K562 (cell line): ENCODE measurements around the gene POLR2J. TPM values are rescaled to one million over a fixed set of nuclear protein-coding genes. Genes with fewer than 3 reads are reported as not detected.
"Not testable (repeated sequence)": the region's sequence is repeated elsewhere in the genome, so short reads cannot be mapped to it uniquely, and the experiment has no call there.

Source experiments
- ATAC-seq: fragments of 200-7000 bp; cut with Tn5 transposase; 3 replicates; pipeline ENCODE4 v1.9.1; 2020; ENCODE audit warnings: moderate library complexity
- BruUV-seq: library from RNA; stranded (reverse); fragments of 400-500 nt; replicated peaks from 2 replicates; lab custom pipeline; 2021; lab: Mats Ljungman, UMichigan
- CTCF ChIA-PET: fragments of 300-600 bp; formaldehyde crosslinking; extraction: SDS; loops from one replicate; lab custom pipeline; 2021; ENCODE audit warnings: low intra/inter-chr PET ratio; lab: Yijun Ruan, JAX
- POLR2A ChIA-PET: fragments of 300-600, 350-650 bp; sonication (Branson Sonifier 250); formaldehyde crosslinking; extraction: SDS; loops from one replicate; lab custom pipeline; 2021; ENCODE audit warnings: antibody characterized with exemption, inconsistent platforms; lab: Yijun Ruan, JAX
- DNase-seq, 4 experiments: peaks; one replicate each; pipeline versions ENCODE4 v3.0.0 to v3.0.0-alpha.2; 2011 to 2018; ENCODE audit warnings: low spot score in 3 of 4, mixed read lengths in 3 of 4; ENCODE audit errors: extremely low read depth in 1 of 4
- FAIRE-seq: peaks from 2 replicates; lab custom pipeline; 2011; peaks lifted over from hg19 to GRCh38; lab: Jason Lieb, UNC
- H2AFZ ChIP-seq: 2 replicates; pipeline ENCODE4 v1.6.0; 2011; ENCODE audit warnings: low read depth, low read length, control low read depth, inconsistent platforms
- H3K27ac ChIP-seq: fragments of 200-600 bp; 3 replicates; pipeline ENCODE4 v1.8.0; 2011; ENCODE audit warnings: low read depth, mild to moderate bottlenecking, control low read depth, inconsistent platforms, low read length, moderate library complexity, mixed read lengths; ENCODE audit errors: extremely low read depth
- H3K27me3 ChIP-seq, 2 experiments: fragments of 300-600 bp in 1 of 2; 2 replicates in 1 of 2; 3 replicates in 1 of 2; pipeline versions ENCODE4 v1.6.0 to v1.8.0; 2011; ENCODE audit warnings: inconsistent platforms in 2 of 2, low read length in 2 of 2, mild to moderate bottlenecking in 1 of 2, mixed read lengths in 1 of 2, moderate library complexity in 1 of 2; ENCODE audit not compliant: control insufficient read depth in 2 of 2, insufficient read depth in 2 of 2
- H3K36me3 ChIP-seq: fragments of 300-600 bp; 3 replicates; pipeline ENCODE4 v1.8.0; 2011; ENCODE audit warnings: mild to moderate bottlenecking, low read length, inconsistent platforms; ENCODE audit not compliant: control insufficient read depth, insufficient read depth
- H3K4me1 ChIP-seq, 2 experiments: fragments of 200-600 bp in 1 of 2; replicated peaks in 1 of 2; 2 replicates in 1 of 2; 3 replicates in 1 of 2; pipeline versions ENCODE4 v1.5.1 to v1.8.0; 2011; ENCODE audit warnings: inconsistent platforms in 2 of 2, low read length in 2 of 2, mild to moderate bottlenecking in 1 of 2, mixed read lengths in 1 of 2, moderate library complexity in 1 of 2; ENCODE audit not compliant: control insufficient read depth in 2 of 2, insufficient read depth in 2 of 2
- H3K4me2 ChIP-seq: 2 replicates; pipeline ENCODE4 v1.6.1; 2011; ENCODE audit warnings: low read length, control low read depth, inconsistent platforms, mixed read lengths; ENCODE audit not compliant: insufficient read depth
- H3K4me3 ChIP-seq: fragments of 200-600 bp; sonication (generic), shearing (Covaris generic); 2 replicates; pipeline ENCODE4 v1.5.1; 2016; ENCODE audit warnings: control low read depth, inconsistent platforms
- H3K79me2 ChIP-seq: fragments of 200-600 bp; 3 replicates; pipeline ENCODE4 v1.8.0; 2011; ENCODE audit warnings: low read length, inconsistent platforms; ENCODE audit not compliant: control insufficient read depth, insufficient read depth
- H3K9ac ChIP-seq, 2 experiments: 2 replicates each; pipeline versions ENCODE4 v1.6.0 to v1.6.1; 2011; ENCODE audit warnings: low read depth in 2 of 2, low read length in 2 of 2, control low read depth in 1 of 2, inconsistent platforms in 1 of 2, mild to moderate bottlenecking in 1 of 2, mixed read lengths in 1 of 2; ENCODE audit not compliant: insufficient read depth in 1 of 2
- H3K9me1 ChIP-seq: one replicate; pipeline ENCODE4 v1.6.0; 2011; ENCODE audit warnings: inconsistent platforms, mild to moderate bottlenecking, low read length, moderate library complexity; ENCODE audit not compliant: control insufficient read depth, insufficient read depth
- H3K9me3 ChIP-seq: replicated peaks from 2 replicates; pipeline ENCODE4 v1.5.1; 2011; ENCODE audit warnings: low read depth, low read length, inconsistent platforms; ENCODE audit not compliant: control insufficient read depth, insufficient read depth
- H4K20me1 ChIP-seq: replicated peaks from 2 replicates; pipeline ENCODE4 v1.6.1; 2011; ENCODE audit warnings: low read length, inconsistent platforms, mixed read lengths; ENCODE audit not compliant: control insufficient read depth, insufficient read depth
- WGBS: fragments of 100-300 bp; shearing (Covaris generic); methylation state at CpG from one replicate; pipeline ENCODE4 v1.1.6; 2016; ENCODE audit warnings: low coverage, mixed read lengths; ENCODE audit not compliant: insufficient coverage; ENCODE audit errors: missing lambda C conversion rate; 5-methylcytosine and 5-hydroxymethylcytosine counted together
- in situ Hi-C: fragments of 300-500 bp; cut with MboI; formaldehyde crosslinking; loops from 4 replicates; pipeline ENCODE4 v1.15.0; 2018; ENCODE audit warnings: inconsistent platforms, mixed read lengths
- intact Hi-C: fragments of 100-400 bp; cut with micrococcal nuclease; formaldehyde crosslinking; loops from 2 replicates; pipeline ENCODE4 v1.14.2; 2022
- polyA plus RNA-seq, 8 experiments: library from polyadenylated mRNA; depleted of rRNA in 4 of 8; stranded (reverse) in 5 of 8; unstranded in 3 of 8; fragments of >200 nt; fragmentation: Nextera tagmentation in 2 of 8; fragmentation: Illumina TruSeq in 1 of 8; extraction: Ambion mirVana in 2 of 8; extraction: Trizol in 1 of 8; gene quantifications; 2 replicates each; pipeline versions ENCODE4 v1.2.1 to v1.2.3, GENCODE V29; 2011 to 2014; ENCODE audit warnings: inconsistent platforms in 1 of 8, missing spikeins in 1 of 8
- total RNA-seq, 7 experiments: library from RNA; depleted of rRNA in 6 of 7; stranded (reverse); fragments of >200 nt in 6 of 7; fragmentation: Illumina TruSeq in 2 of 7; extraction: Trizol in 2 of 7; gene quantifications; 2 replicates each; pipeline versions ENCODE4 v1.2.1 to v1.2.3, GENCODE V29; 2011 to 2021; ENCODE audit warnings: low replicate concordance in 1 of 7

The POLR2J gene
- total and polyA plus RNA-seq, 9 of the 15 experiments (the other 6 are each of a cell fraction or from before 2014, with no cell fraction given): 32.3 to 220 (median 113) TPM

DNA sequence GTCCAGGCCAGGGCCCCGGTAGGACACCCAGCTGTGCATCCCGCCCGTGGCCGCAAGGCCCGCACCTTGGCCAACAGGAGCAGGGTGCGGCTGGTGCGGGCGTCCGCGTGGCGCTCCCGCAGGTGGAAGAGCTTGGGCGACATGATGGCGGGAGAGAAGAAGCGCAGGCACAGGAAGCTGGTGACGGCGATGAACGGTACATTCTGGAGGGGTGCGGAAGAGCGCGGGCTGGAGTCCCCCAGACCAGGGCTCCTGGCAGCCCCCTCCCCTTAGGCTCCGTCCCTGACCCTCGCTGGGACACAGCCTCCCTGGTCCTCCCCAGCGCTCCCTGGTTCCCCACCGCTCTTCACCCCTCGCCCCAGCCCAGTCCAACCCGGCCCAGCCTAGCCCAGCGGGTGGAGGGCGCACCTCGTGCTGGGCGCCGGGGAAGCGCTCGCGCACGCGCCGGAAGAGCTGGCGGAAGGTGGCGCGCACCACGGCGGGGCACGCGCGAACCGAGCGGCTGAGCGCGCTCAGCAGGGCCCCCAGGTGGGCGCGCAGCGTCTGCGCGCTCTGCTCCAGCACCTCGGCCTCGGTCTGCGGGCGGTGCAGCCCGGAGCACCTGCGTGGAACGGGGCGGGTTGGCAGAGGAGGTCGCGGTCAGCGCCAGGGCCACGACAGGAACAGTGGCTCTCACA lies 15.9 kb upstream of the POLR2J start:
- H3K9me1 ChIP-seq, BruUV-seq, H2AFZ ChIP-seq, H3K36me3 ChIP-seq, H3K4me3 ChIP-seq, CTCF ChIA-PET, H3K4me2 ChIP-seq, DNase-seq, FAIRE-seq, POLR2A ChIA-PET, ATAC-seq, H3K27ac ChIP-seq, H3K4me1 ChIP-seq, H3K9ac ChIP-seq, intact Hi-C loops, H3K9me3 ChIP-seq, H4K20me1 ChIP-seq, H3K27me3 ChIP-seq, H3K79me2 ChIP-seq: not testable (repeated sequence)
- no CpG with 5 or more reads among the region's 67 CpGs for WGBS
- in situ Hi-C loops: loop anchor here (25.0 kb wide), 1 partner anchor 568 kb away; the partner anchor contains the start of gene FBXL13

DNA sequence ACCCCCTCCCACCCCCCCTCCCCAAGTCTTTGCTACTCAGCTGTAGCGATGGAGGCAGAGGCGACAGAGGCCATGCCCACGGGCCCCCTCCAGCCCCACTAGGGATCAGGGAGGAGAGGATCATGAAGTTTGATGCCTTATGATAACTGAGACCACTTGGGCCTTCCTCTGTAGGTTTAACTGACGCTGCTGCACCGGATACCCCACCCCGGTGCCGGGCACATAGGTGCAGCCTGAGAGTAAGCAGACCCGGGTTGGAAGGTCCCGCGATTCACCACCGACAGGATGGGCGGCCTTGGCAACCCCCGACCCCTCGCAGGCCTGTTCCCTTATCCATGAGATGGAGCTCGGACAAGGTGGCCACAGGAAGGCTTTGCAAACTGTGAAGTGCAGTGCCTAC lies 15.3 kb upstream of the POLR2J start:
- POLR2A ChIA-PET, H3K27me3 ChIP-seq, H3K9ac ChIP-seq, H2AFZ ChIP-seq, H3K9me3 ChIP-seq, FAIRE-seq, CTCF ChIA-PET, H3K79me2 ChIP-seq, intact Hi-C loops, H3K36me3 ChIP-seq, H3K4me1 ChIP-seq, BruUV-seq, DNase-seq, H3K9me1 ChIP-seq, H3K4me2 ChIP-seq, ATAC-seq, H4K20me1 ChIP-seq, H3K27ac ChIP-seq, H3K4me3 ChIP-seq: not testable (repeated sequence)
- in situ Hi-C loops: loop anchor here (25.0 kb wide), 1 partner anchor 568 kb away; the partner anchor contains the start of gene FBXL13
- WGBS: 80% methylated on average over 1 of the region's 15 CpGs

DNA sequence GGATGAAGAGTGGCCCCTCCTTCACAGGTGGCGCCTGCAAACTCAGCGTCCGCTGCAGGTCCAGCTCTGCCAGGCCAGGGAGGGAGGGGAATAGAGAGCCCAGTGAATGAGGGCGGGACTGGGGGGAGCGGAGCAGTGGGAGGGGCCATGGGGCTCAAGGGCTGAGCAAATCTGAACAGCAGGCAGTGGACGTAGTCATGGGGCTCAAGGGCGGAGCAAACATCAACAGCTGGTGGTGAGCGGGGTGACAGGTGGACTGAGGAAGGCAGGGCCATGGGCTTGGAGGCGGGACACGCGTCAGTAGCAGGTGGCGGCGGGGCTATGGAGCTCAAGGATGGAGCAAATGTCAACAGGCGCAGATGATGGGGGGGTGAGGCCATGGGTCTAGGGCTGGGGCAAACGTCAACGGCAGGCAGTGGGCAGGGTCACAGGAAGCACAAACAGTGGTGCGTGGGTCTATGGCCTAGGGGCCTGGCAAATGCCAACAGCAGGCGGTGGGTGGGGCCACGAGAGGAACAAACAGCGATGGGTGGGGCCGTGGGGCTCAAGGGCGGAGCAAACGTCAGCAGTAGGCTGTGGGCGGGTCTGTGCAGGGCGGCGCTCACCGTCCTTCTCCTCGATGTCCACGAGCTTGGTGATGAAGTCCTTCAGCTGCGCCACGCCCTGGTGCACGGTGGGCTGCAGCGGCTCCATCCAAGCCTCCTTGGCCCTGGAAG lies 14.7 kb upstream of the POLR2J start:
- H3K27ac ChIP-seq, H3K4me1 ChIP-seq, FAIRE-seq, CTCF ChIA-PET, H3K4me3 ChIP-seq, H3K79me2 ChIP-seq, H3K9me3 ChIP-seq, H3K9ac ChIP-seq, H3K4me2 ChIP-seq, BruUV-seq, H4K20me1 ChIP-seq, H3K36me3 ChIP-seq, DNase-seq, POLR2A ChIA-PET, H2AFZ ChIP-seq, intact Hi-C loops, H3K27me3 ChIP-seq, H3K9me1 ChIP-seq: not testable (repeated sequence)
- in situ Hi-C loops: loop anchor here (25.0 kb wide), 1 partner anchor 569 kb away; the partner anchor contains the start of gene FBXL13
- no CpG with 5 or more reads among the region's 33 CpGs for WGBS
- peak; percentile 81 for ATAC-seq
